ENCODE data around the gene SLC22A1.
"Not testable (repeated sequence)": the region's sequence is repeated elsewhere in the genome, so short reads cannot be mapped to it uniquely, and the experiment has no call there.

The SLC22A1 gene

DNA sequence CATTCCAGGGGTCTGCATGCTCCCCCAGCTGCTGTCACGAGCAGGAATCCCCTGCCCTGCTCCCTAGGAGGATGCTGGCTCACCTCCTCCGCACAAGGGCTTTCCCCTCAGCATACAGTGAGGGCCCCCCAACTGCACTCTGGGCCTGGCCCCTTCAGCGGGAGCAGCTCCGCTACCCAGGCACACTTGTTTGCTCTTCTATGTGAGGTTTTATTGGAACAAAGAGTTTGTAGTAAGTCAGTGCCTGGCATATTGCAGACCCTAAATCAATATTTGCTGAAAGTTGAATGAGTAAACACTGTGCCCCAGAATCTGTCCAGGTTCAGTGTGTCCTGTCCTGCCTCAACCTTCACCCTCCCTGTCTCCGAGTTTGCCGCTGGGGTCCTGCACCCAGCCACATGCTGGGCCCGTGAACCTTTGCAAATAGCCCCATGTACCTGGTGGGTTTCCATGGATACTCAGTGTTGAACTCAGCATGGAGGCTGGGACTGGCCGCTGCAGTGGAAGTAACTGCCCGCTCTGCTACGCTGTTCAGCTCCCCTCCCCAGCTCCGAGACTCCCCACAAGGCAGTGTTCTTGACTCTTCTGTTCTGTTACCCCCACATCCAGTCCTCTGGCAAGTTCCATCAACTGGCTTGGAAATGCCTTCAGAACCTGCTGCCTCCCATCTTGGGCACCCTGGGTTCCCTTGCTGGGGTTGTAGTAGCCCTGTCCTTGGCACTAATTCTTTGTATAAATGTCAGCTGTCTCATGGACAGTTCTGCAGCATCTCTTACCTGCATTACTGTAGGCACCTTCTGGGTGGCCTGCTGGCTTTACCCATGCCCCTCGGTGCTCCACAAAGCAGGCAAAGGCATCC lies 15.7 kb downstream of the SLC22A1 start:
- DNase-seq (ENCODE audit: low read depth, low spot score), result no peak

DNA sequence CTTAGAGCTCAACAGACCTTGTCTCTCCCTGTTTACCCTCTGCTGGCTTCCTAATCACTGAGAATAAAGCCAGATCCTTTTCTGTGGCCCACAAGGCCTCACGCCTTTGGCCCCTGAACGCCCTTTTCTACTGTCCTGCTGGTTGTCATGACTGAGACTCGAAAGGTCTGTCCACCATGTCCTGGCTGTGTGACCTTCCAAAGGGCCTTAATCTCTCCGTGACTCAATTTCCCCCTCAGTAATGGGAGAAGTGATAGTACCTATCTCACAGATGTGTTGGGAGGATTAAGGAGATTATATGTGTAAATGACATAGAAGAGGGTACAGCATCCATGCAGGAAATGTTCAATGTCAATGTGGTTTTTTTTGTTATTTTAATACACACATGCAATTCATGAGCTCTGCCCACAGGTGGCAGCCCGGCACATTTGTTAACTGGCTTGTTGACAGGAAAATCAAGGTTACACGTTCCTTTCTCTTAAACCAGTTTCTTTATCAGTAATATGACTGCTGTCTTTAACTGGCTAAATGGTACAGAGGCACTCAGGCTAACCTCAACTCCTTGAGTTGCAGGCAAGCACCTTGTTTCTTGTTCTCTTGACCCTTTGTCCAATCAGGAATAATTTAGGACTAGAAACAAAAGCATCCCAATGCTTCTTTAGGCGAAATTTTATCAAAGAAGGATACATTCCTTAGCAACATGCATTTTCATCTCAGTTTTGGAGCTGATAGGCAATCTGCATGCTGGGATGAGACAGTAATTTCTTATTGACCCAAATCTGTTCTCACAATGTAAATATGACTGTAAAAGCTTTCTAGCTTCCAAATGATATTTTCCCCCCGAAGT lies 16.6 kb downstream of the SLC22A1 start:
- DNase-seq (ENCODE audit: low read depth, low spot score), result peak; percentile 57

DNA sequence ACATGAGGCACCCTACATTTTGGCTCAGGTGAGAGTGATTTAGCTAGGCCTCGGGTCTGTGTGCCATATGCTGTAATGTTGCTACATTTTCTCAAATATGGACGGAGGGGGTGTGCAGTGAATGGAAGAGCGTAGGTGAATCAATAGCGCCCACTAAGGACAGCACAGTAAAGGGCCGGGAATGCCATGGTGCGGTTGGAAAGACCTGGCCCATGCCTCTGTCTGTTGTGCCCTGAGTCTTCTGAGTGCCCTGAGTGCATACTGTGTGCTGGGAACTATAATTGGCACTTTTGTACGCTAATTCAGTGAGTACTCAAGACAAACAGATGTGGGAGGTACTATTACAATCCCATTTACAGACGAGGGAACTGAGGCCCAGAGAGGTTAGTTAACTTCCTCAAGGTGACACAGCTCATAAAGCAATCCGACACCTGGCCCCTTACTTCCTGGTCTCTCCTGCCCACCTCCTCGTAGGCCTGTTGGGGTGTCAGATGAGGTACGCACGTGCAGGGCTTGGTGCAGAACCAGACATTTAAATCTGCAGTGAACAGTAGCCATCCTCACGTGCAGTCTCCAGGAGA lies 17.3 kb downstream of the SLC22A1 start:
- DNase-seq (ENCODE audit: low read depth, low spot score), result no peak

DNA sequence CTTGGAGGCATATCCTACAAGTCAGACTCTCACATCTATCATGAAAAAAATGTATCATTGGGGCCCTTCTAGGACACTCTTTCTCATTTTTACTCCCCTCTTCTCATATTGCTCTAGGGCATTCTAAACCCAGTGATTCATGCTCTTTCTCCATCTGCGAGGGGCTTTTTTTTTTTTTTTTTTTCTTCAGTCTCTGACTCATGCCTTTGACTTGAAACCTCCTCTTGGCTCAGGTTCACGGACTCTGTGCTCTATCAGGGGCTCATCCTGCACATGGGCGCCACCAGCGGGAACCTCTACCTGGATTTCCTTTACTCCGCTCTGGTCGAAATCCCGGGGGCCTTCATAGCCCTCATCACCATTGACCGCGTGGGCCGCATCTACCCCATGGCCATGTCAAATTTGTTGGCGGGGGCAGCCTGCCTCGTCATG lies 17.8 kb downstream of the SLC22A1 start:
- peak; percentile 40 for DNase-seq (ENCODE audit: low read depth, low spot score)

DNA sequence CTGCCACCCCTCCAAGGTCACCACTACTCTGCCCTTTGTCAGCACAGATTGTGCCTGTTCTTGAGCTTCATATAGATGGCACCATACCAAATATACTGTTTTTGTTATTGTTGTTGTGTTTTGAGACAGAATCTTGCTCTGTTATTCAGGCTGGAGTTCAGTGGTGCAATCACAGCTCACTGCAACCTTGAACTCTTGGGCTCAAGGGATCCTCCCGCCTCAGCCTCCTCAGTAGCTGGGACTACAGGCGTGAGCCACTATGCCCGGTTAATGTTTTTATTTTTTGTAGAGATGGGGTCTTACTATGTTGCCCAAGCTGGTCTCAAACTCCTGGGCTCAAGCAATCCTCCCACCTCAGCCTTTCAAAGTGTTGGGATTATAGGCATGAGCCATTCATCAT lies 18.9 kb downstream of the SLC22A1 start:
- DNase-seq (ENCODE audit: low read depth, low spot score), result not testable (repeated sequence)

DNA sequence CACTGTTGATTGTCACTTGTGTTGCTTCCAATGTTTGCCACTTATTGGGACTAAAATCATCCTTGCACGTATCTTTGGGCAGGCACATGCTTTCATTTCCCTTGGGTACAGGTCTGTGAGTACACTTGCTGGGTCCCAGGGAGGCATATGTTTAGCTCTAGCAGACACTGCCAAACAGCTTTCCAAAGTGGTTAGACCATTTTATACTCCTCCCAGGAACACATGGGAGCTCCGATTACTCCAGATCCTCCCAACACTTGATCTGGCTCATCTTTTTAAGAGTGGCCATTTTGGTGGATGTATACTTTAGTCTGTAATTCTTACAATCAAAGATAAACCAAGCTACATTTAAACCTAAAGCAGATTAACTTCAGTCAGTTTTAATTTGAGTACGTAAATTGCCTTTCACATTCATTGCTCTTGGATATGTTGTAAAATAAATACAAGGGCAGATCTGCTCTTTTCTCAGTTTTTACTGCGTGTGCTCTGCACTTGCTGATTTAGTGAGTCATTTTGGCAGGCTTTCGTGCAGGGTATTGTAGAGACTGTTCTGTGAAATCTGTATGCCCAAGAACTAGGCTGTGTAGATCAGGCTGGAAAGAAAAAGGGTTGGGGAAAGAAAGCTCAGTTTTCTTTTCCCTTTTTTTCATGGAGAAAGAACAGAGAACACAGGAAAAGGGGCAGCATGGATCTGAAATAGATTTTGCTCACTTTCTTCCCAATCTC lies 19.5 kb downstream of the SLC22A1 start:
- peak; percentile 45 for DNase-seq (ENCODE audit: low read depth, low spot score)

DNA sequence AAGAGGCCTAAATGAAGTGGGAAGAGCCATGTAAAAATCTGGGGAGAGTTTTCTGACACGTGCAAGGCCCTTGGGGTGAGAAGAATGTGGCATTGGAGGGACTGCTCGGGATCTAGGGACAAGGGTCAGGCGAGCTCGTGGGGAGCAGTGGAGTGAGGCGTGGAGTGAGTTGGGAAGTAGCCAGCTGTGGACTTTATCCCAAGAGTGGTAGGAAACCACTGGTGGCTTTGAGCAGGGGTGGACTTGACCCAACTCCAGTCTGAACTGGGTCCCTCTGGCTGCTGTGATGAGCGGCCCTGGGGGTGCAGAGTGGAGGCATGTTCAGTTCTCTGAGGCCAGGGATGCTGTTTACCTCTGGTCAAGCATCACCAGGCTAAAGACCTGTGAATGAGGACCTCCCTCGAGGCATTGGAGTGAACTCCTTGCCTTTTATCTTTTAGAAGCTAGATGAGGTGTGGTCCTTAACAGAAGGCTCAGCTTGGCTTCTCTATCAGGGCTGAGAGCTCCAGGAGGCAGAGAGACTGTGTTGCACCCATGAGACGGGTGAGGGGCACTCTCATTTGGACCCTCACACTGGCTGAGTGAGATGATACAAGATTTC lies 20.6 kb downstream of the SLC22A1 start:
- DNase-seq (ENCODE audit: low read depth, low spot score), result no peak

DNA sequence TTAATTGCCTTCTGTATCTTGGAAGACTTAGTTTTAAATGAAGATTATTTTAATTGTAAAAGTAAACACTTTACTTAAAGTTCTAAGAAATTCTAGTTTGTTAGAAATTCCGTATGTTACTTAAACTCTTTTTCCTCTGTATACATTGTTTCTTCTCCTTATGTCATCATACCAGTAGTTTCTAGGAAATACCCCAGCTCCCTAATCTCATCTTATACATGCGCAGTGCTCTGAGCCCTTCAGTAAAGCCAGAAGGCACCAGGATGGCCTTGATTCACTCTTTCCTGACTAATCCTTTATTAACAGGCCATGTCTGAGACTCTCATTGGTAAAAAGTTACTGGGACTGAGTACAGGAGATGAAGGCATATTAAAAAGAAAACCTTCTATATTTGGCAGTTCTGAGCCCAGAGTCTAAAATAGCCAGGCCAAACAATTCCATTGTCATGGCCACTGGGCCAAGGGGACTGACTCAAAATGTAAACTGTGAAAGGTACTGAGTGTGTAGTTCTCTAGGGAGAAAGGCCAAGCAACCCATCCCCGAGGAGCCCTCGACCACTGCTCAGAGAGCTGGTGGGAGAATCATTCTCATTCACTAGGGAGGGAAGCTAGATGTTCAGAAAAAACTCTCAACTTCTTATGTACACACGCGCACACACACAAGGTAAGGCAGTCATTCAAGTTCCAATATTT lies 25.0 kb downstream of the SLC22A1 start:
- DNase-seq (ENCODE audit: low read depth, low spot score), result no peak

DNA sequence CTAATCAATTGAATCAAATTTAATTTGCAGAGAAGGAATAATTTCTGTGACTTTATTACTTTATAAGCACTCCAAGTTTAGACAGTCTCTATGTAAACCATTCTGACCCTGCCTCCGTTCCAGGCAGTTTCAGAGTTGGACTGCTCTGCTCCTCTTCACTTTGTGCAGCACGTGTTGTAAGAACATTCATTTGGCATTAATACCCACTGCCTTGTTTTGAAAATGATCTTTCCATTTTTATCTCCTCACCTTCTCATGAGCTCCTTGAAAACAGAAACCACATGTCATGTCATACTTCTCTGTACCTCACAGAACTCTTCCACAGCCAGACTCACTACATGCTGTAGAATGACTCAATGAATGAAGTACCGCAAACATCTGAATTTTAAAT lies 25.5 kb downstream of the SLC22A1 start:
- DNase-seq (ENCODE audit: low read depth, low spot score), result no peak

DNA sequence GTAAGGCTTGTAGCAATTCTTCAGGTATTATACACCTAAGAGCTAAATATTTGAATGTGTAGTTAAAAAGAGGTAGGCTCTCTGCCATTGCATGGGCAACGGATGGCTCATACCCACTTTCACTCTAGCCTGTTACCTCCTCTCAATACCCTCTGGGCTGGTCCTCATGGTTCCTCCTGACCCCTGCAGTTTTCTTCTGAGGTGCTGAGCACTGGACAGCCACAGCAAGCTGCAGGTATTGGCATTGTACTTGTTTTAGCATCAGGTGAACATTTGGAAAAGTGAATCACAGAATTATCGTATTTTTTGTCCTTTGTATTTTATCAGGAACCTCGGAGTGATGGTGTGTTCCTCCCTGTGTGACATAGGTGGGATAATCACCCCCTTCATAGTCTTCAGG lies 32.9 kb downstream of the SLC22A1 start:
- DNase-seq (ENCODE audit: low read depth, low spot score), result no peak

DNA sequence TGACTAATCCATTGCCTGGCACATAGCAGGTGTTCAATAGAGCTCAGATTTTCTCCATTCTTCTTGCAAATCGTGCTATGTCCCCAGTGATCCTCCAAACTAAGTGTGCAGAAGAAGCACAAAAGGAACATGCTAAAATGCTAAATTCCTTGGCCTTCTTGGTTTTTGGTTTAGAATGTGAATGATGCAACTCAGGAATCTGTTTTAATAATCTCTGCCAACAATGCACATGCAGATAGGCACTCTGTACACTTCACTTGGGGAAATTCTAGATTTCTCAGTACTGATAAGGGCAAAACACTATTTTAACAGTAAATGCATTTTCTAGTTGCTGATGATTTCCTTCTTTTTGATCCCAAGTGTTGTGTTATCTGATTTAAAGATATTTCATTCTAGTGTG lies 35.2 kb downstream of the SLC22A1 start:
- no peak for DNase-seq (ENCODE audit: low read depth, low spot score)

DNA sequence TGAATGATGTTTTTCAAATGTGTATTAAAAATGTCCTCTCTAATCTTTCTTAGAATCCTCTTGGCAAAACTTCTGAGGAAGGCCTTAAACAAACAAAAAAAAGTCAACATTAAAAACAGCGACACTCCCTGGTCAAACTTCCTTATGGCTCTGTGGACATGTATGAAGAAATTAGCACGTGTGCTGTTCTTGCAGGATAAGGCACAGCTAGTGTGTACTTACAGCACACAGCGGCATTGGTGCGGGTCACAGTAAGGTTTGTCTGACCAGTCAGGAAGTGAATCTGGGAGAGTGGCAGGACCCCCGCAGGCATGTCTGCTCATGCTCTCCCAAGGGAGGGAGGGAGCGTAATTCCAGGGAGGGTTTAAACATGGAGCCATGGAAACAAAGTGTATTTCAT lies 38.8 kb downstream of the SLC22A1 start:
- DNase-seq (ENCODE audit: low read depth, low spot score), result peak; percentile 17

DNA sequence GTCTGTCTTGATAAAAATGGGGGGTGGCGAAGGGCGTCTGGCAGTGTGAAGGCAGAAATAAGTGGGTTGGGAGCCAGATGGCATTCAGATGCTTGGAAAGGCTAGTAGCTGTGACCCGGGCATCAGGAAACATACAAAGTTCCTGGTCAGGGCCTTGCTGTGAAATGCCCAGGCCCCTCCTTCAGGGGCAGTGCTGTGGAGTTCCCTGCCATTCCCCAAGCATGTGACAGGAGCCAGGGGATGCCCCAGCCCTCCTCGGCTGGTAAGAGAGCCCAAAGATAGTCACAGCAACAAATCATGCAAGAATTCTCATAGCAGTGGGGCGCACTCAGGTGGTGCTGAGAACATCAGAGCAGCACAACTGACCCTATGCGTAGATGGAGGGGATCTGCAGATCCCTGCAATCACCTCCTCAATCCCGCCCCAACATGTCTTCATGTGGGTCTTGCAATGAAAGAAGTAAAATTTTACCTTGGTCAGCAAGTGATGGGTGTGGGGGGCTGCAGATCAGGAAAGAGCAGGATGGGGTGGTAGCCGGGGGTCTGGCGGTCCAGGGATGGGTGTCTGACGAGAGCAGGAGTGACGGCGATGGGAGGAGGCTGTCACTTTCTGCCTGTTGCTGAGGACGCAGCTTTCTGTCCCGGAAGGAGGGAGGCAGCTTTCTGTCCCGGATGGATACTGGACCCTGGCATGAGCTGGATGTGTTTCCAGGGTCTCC lies 39.5 kb downstream of the SLC22A1 start:
- no peak for DNase-seq (ENCODE audit: low read depth, low spot score)

DNA sequence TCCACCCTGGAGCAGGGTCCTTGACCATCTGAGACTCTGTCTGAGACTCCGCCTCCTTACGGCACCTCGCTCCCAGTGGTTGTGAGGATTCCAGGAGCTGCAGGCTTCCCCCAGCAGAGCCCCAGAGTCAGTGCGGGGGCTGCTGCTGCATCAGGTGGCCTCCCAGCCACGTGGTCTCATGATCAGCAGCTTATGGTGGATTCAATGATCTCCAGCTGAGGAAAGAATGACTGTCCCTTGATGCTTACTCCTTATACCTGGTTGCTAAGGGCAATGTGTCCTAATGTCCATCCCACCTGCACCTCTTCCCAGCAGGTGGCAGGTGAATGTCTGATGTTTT lies 40.0 kb downstream of the SLC22A1 start:
- no peak for DNase-seq (ENCODE audit: low read depth, low spot score)

DNA sequence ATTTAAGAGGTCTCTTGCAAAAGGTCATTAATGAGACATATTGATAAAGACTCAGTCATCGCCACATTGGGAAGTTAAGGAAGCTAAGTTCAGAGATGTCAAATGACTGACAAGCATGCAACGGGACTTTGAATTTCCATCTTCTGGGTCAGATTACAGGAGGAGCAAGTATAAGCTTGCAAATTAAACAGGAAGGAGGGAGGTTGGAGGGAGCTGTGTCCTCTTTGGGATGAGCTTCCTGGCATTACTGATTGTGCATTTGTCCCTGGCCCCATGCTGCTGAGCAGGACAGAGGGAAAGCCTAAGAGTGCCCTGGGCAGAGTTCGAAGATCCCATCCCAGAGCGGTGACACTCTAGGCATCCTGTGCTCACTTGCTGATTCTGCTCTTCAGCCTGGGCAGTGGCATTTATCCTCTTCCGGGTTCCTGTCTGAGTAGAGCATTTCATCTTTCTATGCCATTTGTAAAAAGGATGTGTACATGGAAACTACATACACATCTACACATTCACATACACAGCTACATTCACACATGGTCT lies 40.5 kb downstream of the SLC22A1 start:
- DNase-seq (ENCODE audit: low read depth, low spot score), result no peak

DNA sequence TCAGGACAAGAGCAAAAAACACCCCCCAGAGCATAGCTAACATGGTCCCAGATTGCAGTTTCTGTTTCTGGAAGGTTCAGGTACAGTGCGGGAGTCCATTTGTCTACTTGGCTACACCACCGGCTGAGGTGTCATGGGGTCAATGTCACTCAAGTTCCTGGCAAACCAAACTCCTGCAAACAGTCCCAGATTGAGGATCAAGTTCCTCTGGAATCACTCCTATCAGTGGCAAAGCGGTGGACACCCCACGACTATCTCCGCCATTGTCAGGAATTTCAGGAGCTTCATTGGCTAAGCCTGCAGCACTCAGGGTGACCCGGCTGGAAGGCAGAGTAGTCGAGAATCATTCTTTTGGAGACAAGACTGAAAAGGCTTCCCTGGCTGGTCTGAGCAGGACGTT lies 41.8 kb downstream of the SLC22A1 start:
- DNase-seq (ENCODE audit: low read depth, low spot score), result no peak

DNA sequence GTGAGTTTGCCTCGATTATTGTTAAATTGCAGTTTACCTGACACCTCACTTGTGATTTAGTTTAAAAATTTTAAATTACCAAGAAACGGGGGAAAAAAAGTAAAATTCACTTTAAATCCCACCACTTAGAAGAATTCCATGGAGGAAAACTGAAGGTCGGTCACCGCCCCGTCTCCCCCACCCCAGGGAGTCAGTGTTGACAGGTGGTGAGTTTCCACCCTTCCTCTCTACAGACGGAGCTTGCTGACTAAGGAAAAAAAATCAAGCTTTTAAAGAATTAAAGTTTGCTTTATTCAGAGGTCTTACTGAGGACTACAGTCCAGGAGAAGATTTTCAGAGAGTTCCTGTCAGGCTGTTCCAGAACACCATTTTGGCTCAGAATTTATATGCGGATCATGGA lies 42.3 kb downstream of the SLC22A1 start:
- no peak for DNase-seq (ENCODE audit: low read depth, low spot score)

DNA sequence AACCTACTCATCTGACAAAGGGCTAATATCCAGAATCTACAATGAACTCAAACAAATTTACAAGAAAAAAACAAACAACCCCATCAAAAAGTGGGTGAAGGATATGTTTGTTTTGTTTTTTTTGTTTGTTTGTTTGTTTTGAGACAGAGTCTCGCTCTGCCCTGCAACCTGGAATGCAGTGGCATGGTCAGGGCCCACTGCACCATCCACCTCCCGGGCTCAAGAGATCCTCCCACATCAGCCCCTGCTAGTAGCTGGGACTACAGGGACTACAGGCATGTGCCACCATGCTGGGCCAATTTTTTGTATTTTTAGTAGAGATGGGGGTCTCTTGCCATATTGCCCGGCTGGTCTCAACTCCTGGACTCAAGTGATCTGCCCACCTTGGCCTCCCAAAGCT lies 44.3 kb downstream of the SLC22A1 start:
- not testable (repeated sequence) for DNase-seq (ENCODE audit: low read depth, low spot score)

DNA sequence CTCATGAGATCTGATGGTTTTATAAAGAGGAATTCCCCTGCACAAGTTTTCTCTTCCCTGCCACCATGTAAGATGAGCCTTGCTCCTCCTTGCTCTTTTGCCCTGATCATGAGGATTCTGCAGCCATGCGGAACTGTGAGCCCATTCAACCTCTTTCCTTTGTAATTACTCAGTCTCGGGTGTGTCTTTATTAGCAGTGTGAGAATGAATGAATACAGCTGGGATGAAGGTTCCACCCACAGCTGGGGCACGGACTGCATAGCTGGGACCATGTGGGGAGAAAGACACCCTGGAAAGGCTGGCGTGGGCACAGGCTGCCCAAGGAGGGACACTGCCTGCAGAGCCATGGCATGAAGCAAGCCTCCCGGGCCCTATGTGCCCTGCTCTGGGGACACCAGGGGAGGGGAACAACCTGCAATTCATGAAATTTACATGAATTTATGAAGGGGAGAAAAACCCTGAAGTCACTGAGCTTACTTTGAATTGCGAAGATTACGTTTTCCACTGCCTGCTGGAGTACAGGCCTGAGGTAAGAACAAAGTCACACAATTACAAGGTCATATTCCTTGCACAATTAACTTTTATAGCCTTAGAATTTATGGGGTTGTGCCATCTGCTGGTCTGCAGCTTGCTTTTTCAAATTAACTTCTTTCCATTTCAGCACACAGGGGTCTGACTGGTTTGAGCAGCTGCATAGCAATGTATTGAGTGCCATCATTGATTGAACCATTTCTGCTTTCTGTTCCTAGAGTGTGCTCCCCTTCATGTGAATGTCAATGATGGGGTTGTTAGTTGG lies 46.2 kb downstream of the SLC22A1 start:
- DNase-seq (ENCODE audit: low read depth, low spot score), result no peak

All from smooth muscle cell of the brain vasculature (primary cell).